Inferior parietal cortex (tissue), 1 donor: ENCODE results near the gene BICD1.
"Not testable (repeated sequence)": the region's sequence is repeated elsewhere in the genome, so short reads cannot be mapped to it uniquely, and the experiment has no call there.

Experiments used
- DNase-seq: peaks from one replicate; pipeline ENCODE4 v3.0.0-alpha.2; 2016; ENCODE audit errors: extremely low spot score

The BICD1 gene

DNA sequence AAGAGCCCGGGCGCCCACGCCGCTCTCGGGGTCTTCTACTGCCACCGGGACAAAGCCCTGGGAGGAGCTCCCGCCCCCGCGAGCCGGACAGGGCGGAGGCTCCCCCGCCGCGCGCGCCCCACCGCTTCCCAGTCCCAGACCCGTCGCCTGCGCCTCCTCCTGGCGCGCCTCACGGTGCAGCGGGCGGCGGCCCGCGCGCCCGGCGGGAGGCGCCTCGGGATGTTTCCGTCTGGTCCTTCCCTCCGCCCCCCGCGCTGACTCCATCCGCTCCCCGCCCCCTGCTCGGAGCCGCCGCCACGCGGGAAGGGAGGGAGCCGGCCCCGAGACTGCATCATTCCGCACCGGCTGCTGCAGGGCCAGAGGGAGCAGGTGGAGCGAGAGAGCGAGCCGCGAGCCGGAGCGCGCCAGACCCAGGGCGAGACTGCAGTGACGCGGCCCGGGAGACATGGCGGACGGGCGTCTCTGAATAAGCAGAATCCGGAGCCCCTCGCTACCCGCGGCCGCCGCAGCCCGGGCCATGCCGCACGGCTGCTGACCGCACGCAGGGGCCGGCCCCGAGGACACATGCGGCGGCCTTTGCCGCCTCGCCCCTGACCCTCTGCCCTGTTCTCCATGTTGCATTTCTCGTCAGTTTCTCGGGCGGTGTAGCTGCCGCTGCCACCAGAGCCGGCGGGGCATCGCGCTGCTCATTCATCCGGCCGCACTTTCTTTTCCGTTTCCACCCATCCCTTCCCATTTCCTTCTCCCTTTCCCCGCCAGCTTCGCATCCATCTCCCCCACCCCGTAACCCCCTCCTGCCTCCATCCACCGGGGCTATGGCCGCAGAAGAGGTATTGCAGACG lies at the start of gene BICD1:
Gene BICD1, plus strand, starts transcription at position 331 of the 842 bp plus-strand sequence. Its CDS starts 485 bp downstream, at position 816.
- DNase-seq = peak; percentile 80

DNA sequence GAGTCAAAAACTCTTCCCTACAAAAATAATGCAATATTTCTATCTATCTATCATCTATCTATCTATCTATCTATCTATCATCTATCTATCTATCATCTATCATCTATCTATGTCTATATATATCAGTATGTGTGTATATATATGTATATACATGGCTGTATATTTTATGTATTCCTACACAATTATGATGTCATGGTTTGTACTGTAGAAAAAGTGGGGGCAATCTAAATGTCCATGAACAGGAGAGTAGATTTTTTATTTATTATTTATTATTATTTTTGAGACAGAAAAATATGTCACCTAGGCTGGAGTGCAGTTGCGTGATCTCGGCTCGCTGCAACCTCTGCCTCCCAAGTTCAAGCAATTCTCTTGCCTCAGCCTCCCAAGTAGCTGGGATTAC lies 45.6 kb upstream of the BICD1 start:
- no peak for DNase-seq

DNA sequence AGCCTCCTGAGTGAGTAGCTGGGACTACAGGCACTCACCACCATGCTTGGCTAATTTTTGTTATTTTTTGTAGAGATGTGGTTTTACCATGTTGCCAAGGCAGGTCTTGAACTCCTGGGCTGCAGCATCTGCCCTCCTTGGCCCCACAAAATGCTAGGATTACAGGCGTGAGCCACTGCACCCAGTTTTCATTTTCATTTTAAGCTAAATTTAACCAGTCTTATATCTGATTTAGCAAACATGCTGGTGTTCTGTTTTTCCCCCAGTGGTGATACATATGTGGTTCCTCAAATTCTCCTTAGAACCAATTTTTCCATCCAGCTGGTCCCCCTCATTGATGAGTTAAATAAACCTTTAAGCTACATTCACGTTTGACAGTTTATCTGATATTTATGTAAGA lies 43.8 kb upstream of the BICD1 start:
- DNase-seq = no peak

DNA sequence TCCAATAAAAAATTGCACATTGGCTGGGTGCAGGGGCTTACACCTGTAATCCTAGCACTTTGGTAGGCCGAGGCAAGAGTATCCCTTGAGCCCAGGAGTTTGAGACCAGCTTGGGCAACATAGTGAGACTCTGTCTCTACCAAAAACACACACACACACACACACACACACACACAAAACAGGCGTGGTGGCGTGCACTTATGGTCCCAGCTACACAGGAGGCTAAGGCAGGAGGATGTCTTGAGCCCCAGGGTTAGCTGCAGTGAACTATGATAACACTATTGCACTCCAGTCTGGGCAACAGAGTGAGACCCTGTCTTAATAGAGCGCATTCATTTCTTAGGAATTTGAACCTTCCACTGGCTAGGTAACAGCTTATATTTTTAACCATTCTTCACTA lies 42.9 kb upstream of the BICD1 start:
- DNase-seq = no peak

DNA sequence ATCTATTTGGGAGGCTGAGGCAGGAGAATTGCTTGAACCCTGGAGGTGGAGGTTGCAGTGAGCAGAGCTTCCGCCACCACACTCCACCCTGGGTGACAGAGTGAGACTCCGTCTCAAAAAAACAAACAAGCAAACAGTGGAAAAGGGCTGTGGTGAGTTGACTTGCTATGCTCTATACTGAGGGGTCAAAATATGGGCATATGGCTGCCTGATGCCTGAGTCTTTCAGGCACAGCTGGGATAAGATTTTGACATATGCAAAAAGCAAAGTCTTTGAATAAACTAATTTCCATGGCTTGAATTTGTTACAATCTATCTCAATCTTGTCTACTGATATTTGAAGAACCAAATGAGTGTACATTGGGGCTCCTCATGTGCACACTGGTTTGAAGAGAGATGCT lies 40.4 kb upstream of the BICD1 start:
- no peak for DNase-seq

DNA sequence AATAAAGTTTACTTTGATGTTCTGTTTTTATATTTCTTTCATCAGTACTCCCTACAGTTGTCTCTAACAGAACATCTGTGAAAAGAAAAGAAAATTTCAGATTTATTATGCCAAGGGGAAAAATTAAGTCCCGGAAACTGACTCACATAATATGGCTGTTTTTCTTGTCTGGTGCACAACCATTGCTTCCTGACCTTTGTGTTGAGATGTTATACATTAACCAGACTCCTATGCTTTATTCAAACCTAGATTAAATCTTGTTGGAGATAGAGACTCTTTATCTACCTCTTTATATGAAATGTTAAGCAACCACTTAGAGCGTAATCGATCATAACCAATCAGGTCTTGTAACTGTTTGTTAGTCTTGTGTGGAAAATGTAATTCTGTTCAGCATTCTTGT lies 37.6 kb upstream of the BICD1 start:
- DNase-seq = no peak

DNA sequence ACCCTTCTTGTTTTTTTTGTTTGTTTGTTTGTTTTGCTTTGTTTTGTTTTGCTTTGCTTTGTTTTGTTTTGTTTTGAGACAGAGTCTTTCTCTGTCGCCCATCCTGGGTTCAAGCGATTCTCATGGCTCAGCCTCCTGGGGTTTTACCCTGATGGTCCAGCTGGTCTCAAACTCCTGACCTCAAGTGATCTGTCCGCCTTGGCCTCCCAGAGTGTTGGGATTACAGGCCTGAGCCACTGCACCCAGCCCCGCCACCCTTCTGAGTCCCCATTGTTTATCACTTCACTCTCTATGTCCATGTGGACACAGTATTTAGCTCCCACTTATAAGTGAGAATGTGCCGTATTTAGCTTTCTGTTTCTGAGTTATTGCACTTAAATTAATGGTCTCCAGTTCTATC lies 36.9 kb upstream of the BICD1 start:
- DNase-seq = no peak

DNA sequence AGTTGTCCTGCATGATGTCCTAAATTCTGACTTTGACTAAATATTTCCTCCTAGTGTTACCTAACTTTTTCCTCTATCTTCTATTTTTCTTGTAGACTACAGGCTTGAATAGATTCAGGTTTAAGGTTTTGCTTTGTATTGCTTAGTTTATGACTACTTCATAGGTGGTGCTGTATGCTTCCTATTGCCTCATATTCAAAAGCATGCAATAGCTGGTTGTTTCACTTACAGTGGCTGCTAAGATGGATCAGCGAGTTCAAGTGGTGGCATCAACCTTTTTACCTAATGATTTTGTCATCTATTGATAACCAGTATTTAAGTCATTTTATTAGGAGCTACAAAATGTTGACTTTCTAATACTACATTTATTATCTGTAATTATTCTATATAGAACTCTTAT lies 36.3 kb upstream of the BICD1 start:
- DNase-seq = no peak

DNA sequence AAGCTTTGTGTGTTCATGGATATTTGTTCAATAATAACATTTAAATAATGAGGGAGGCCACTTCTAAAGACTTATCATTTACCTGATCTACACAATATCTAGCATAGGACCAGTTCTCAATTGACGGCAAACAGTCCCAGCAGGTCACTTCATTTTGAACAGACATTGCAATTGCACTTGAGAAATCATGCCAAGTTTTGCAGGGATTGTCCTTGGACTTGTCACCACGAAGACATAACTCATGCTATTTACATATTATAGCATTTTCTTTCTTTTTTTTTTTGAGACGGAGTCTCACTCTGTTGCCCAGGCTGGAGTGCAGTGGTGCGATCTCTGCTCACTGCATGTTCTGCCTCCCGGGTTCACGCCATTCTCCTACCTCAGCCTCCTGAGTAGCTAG lies 34.5 kb upstream of the BICD1 start:
- DNase-seq = no peak

DNA sequence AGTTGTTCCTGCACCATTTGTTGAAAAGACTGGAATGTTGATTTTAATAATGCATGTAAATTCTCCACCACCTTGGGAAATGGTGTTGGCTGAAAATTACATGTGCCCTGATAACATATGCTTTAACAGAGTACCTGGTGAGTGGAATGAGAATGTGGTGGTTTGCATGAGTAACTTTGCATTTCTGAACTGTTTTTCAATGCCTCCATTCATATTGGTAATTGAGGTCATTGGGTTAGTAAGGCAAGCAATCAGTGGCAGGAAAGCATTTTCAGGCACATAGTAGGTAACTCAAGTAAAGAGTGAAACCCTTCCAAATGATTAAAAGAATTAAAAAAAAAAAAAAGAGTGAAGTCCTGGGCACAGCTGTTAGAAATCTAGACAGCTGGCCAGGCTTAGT lies 32.2 kb upstream of the BICD1 start:
- DNase-seq = no peak

DNA sequence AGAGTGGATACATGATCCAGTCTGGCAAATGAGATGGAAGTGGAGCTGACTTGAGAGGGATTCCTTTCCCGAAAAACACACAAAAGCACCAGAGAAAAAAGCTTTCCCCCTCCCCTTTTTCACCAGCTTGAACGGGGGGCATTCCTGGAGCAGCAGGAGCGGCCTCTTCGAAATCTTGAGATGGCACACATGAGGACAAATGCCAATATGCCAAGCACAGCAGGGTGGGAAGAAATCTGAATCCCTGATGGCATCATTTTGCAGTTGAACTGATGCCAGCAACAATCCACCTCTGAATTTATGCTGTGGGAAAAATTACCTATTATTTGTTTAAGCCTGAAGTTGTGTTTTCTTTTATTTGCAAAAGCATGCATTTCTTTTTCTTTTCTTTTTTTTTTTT lies 29.7 kb upstream of the BICD1 start:
- no peak for DNase-seq

DNA sequence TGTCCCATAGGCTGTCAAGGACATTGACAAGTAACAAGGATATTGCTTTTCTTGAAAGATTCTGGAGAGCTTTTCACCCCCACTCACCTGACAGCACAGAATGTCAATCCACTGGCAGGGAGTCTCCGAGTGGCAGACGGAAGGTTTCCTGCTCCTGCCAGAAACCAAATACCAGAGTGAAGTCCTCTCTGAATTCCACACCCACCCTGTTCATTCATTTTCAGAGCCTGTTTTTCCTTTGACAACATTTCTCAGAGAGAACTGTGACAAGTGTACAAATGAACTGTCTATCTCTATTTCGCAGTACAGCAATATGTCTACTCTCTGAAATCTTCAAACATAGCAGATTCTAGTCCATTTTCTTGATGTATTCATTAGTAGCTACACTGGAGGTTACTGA lies 26.2 kb upstream of the BICD1 start:
- no peak for DNase-seq

DNA sequence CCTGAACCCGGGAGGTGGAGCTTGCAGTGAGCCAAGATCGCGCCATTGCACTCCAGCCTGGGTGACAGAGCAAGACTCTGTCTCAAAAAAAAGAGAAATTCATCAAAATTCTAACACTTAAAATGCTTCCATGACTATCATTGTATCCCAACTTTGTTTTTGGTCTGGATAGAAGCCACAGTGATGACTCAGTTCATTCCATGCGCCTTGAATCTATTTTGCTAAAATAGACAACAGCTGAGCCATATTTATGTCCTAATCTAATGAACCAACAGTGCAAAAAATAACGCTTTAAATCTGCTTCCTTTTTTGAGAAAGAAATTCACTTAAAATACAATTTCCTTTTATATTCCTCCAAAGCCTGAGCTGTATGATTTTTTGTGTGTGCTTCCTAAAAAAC lies 23.2 kb upstream of the BICD1 start:
- DNase-seq = peak; percentile 35

DNA sequence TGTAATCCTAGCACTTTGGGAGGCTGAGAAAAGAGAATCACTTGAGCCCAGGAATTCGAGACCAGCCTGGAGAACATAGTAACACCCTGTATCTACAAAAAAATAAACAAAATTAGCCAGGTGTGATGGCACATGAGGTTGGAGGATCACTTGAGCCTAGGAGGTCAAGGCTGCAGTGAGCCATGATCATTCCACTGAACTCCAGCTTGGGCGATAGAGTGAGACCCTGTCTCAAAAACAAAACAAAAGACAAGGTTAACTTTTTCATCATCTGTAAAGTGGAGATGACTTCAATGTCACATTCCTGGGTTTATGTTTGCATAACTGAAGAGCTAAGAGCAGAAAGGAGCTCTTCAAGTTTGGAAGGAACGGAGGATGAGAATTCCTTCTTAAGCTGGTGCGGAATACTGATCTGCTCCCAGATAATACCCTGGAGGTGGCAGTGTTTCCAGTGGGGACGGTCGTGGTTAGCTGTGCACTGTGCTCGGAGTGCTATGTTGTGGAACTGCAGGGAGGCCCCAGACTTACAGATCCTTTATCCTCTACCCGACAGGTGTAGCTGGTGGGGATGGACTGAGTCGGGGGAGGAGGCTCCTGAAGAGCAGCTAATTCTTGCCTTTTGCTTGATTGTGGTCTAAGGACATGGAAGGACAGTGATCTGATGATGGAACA lies 22.5 kb upstream of the BICD1 start:
- DNase-seq = no peak

DNA sequence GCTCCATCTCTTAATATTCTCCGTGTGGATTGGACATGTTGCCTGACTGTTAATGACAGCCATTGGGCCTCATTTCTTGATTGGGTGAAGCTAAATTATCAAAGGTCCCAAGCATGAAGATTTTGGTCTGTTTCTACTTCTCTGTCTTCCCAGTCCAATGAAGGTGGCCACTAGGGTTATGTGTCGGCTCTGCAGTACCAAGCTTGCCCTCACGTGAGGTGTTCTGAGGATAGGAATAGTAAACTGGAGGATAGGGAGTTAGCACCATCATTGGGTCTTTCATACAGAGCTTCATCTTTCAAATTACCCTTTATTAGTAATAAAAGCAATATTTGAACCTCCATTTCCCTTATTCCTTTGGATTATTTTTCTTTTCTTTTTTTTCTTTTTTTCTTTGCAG lies 21.9 kb upstream of the BICD1 start:
- DNase-seq = no peak

DNA sequence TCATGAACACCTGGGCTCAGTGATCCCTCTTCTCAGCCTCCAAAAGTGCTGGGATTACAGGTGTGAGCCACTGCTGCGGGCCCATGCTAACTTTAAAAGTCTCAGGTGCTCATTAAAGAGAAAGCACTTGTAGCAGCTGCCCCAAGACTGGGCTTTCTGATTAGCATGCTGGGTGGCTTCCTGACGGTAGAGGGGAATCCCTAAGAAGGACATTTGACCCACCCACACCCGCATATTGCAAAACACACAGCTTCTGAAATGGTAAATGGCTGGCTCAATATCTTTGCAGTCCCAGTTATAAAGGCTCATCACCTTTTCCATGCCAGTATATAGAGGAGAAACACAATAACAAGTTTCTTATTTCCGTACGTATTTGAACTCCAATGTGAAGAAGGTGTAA lies 19.3 kb upstream of the BICD1 start:
- no peak for DNase-seq

DNA sequence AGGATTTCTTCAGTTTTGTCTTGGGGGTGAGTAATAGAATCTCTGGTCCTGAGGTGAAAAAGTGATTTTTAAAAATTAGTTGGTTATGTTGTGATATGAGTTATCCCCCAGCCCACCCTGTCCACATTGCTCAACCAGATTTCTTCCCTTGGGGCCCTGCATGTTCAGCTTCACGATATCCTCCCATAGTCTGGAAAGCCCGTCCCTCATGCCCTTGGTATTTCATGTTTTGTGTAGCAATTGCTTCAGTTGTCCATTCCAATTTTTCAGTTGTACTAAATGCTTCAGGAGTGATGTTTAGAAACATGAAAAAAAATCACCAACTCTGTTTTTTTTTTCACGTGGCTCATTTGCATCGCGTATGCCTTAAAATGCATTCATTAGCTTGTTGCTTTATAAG lies 17.5 kb upstream of the BICD1 start:
- no peak for DNase-seq

DNA sequence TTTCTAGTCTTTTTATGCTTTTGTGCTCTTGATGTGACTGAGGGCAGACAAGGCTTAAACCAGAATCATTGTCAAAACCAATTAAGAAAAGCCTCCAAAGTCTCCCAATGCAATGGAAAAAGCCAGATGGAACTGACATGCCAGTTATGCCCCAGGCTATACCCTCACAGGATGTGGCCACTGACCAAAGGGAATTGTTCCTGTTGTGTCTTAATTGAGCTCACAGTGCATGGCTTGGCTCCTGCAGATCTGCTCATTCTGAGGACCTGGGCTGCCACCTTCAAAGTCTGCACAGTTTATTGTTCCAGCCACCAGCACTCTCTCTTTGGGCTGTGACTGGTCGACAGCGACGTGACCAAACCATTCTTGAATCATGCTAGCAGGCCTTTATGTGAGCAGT lies 17.1 kb upstream of the BICD1 start:
- DNase-seq = no peak

DNA sequence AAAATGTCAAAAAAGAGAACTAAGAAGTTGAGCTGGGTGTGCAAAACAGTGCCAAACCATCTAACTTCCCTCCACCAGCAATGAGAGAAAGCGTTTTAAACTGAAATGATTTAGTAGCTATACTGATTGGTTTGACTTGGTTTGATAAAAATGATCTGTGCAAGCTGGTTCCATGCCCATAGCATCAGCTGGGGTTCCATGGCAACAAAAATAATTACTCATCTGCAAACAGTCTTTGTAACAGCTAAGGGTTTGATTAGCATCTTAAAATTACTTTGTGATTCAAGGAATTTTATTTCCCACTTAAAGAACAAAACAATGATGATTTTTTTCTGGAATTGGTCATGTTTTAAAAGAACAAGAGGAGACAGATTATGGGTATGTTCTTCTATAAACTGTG lies 15.0 kb upstream of the BICD1 start:
- DNase-seq = no peak

DNA sequence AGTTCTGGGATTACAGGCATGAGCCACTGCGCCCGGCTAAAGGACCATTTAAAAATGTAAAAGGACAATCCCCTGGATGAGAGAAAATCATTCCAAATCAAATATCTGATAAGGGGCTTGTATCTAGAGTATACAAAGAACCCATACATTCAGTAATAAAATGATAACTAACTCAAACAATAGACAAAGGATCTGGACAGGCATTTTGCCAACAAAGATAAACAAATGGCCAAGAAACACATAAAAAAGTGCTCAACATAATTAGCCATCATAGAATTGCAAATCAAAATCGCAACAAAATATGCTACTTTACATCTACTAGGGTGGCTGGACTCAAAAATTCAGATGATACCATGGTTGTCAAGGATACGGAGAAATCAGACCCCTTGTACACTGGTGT lies 8.5 kb upstream of the BICD1 start:
- no peak for DNase-seq

DNA sequence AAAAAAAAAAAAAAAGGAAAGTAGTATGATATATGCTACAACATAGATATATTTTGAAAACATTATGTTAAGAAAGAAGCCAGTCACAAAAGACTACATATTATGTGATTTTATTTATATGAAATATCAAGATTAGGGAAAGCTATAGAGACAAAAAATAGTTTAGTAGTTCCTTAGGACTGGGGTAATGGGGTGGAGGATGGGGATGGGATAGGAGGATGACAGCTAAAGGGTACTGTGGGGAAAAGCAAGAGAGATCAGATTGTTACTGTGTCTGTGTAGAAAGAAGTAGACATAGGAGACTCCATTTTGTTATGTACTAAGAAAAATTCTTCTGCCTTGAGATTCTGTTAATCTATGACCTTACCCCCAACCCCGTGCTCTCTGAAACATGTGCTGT lies 7.4 kb upstream of the BICD1 start:
- not testable (repeated sequence) for DNase-seq

DNA sequence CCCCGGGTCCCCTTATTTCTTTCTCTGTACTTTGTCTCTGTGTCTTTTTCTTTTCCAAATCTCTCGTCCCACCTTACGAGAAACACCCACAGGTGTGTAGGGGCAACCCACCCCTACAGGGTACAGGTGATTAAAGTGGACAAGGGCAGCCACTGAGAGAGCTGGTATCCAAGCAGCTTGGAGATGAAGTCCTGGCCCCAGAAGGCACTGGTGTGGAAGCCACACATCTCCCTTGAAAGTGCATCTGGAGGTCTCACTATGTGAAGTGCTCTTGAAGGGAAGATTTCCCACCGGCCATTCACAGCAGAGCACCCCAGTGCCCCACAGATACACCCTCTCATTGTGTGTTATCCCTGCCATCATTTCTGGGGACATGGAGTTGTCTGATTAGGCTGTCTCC lies 6.3 kb upstream of the BICD1 start:
- DNase-seq = no peak

DNA sequence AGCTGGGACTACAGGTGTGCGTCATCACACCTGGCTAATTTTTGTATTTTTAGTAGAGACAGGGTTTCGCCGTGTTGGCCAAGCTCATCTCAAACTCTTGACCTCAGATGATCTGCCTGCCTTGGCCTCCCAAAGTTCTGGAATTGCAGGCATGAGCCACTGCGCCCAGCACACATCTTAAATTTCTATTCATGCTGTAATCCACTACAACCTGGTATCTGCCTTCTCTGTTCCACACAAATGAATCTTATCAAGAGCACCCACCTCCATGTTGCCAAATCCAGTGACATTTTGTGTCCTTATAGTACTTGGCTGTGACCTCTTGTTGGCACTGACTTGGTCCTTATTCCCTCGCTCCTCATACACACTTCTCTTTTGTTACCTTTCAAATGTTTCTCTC lies 5.8 kb upstream of the BICD1 start:
- DNase-seq = no peak

DNA sequence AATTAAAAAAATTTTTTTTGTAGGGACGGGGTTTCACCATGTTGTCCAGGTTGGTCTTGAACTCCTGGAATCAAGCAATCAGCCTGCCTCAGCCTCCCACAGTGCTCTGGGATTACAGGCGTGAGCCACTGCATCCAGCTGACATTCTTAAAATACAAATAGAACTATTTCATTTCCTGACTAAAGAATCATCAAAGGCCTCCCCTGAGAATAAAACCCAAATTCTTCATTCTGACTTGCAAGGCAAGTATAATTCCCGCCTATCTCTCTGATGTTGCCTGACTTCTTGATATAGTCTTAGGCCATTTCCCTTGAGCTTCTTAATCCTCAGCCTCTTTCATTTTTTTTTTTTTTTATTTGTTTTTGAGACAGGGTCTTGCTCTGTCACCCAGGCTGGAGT lies 4.4 kb upstream of the BICD1 start:
- DNase-seq = no peak
